Sigmoid colon (tissue), 7 donors: ENCODE measurements around the gene TKFC. TPM values are rescaled to one million over a fixed set of nuclear protein-coding genes. Genes with fewer than 3 reads are reported as not detected.
A peak's percentile ranks its signal among the peaks of the same experiment; 100 is the strongest.
"Not testable (repeated sequence)": the region's sequence is repeated elsewhere in the genome, so short reads cannot be mapped to it uniquely, and the experiment has no call there.

ENCODE experiments used
- DNase-seq: peaks from one replicate; pipeline ENCODE4 v3.0.0-alpha.2; 2019
- H3K27ac ChIP-seq, 4 donors: fragments of 200-600 bp; sonication (generic); one replicate each; pipeline ENCODE4 v1.5.1; 2016 to 2019; ENCODE audit warnings: mild to moderate bottlenecking in 1 of 4
- H3K27me3 ChIP-seq, 3 donors: fragments of 200-600 bp; sonication (generic); one replicate each; pipeline ENCODE4 v1.5.1; 2019; ENCODE audit warnings: mild to moderate bottlenecking in 1 of 3
- H3K36me3 ChIP-seq, 4 donors: fragments of 200-600 bp; sonication (generic); one replicate each; pipeline ENCODE4 v1.5.1; 2016 to 2019
- H3K4me1 ChIP-seq, 4 donors: fragments of 200-600 bp; sonication (generic); one replicate each; pipeline ENCODE4 v1.5.1; 2017 to 2019
- H3K4me3 ChIP-seq, 4 donors: fragments of 200-600 bp; sonication (generic); one replicate each; pipeline ENCODE4 v1.5.1; 2017 to 2019; ENCODE audit warnings: mild to moderate bottlenecking in 2 of 4, moderate library complexity in 1 of 4
- H3K9me3 ChIP-seq, 4 donors: fragments of 200-600 bp in 3 of 4; sonication (generic) in 3 of 4; one replicate each; pipeline versions ENCODE4 v1.5.1 to v1.6.1; 2013 to 2019
- CTCF ChIP-seq, 4 experiments: fragments of 450-650 bp in 3 of 4; fragments of 200-600 bp in 1 of 4; IDR thresholded peaks; one replicate each; pipeline ENCODE4 v1.5.1; 2016 to 2019; ENCODE audit warnings: antibody characterized with exemption in 4 of 4, mild to moderate bottlenecking in 3 of 4, moderate library complexity in 2 of 4
- EP300 ChIP-seq, 4 donors: sonication (generic); formaldehyde crosslinking; IDR thresholded peaks; one replicate each; pipeline ENCODE4 v1.6.1; 2017; ENCODE audit warnings: antibody characterized with exemption in 4 of 4
- POLR2A ChIP-seq, 2 donors: fragments of 450-650 bp; IDR thresholded peaks; one replicate each; pipeline ENCODE4 v1.6.1; 2016; ENCODE audit warnings: antibody characterized with exemption in 2 of 2, mild to moderate bottlenecking in 2 of 2, moderate library complexity in 2 of 2
- POLR2AphosphoS5 ChIP-seq, 4 donors: sonication (generic); formaldehyde crosslinking; IDR thresholded peaks; one replicate each; pipeline ENCODE4 v1.6.1; 2017; ENCODE audit warnings: antibody characterized with exemption in 4 of 4
- WGBS, 2 donors: extraction: QIAGEN DNeasy Blood & Tissue Kit; methylation state at CpG; one replicate each; pipeline ENCODE4 v1.1.7; 2013; 5-methylcytosine and 5-hydroxymethylcytosine counted together
- intact Hi-C: fragments of 100-400 bp; cut with DNase I; formaldehyde crosslinking; loops from one replicate; pipeline ENCODE4 v1.15.1; 2023
- polyA plus RNA-seq, 3 donors: library from polyadenylated mRNA; stranded (reverse); fragments of 200-250 nt; gene quantifications; one replicate each; pipeline ENCODE4 v1.2.3, GENCODE V29; 2013
- total RNA-seq, 4 donors: library from RNA; depleted of rRNA; stranded (reverse); fragments of >200 nt; gene quantifications; one replicate each; pipeline ENCODE4 v1.1.0, GENCODE V29; 2016
- donor health status: healthy with polysubstance abuse.
- donor health status: Bipolar disorder and iron deficiency.
- donor health status: healthy.

TKFC gene
- total and polyA plus RNA-seq, 7 donors: 10.8 to 40.0 (median 12.0) TPM

- Histone ChIP-seq H3K27me3 (no peaks in the 10 kb centered on the region), H3K4me1 (peaks cover 0 to 6% (median 3%) of the 10 kb centered on the region in 4 donors), H3K4me3 (no peak overlapping the region), H3K27ac (no peak overlapping the region), H3K36me3 (peaks cover 0 to 4% (median 0%) of the 10 kb centered on the region in 4 donors), H3K9me3 (no peaks in the 10 kb centered on the region)
- no peak for DNase-seq
- TF ChIP-seq POLR2AphosphoS5 (IDR thresholded peaks at IDR 0.05) (no peak), EP300 (IDR thresholded peaks at IDR 0.05) (no peak)
- intact Hi-C loops: no loop called here
- WGBS, 2 donors: 26 to 79% methylated on average over 9 of the region's 9 CpGs
These were observed 47.9 kb downstream of the TKFC start for GRCh38 chr11:61380884-61381283.

GRCh38 chr11:61383859-61384258 lies 50.8 kb downstream of the TKFC start:
- DNase-seq, H3K4me1 ChIP-seq, intact Hi-C loops, H3K9me3 ChIP-seq, H3K27me3 ChIP-seq, H3K4me3 ChIP-seq, H3K27ac ChIP-seq, H3K36me3 ChIP-seq: not testable (repeated sequence)
- WGBS, 2 donors: 96% methylated on average over 5 of the region's 5 CpGs

GRCh38 chr11:61384271-61385242 lies 51.5 kb downstream of the TKFC start:
- WGBS, 2 donors: 78 to 88% methylated on average over 15 of the region's 15 CpGs
- TF ChIP-seq POLR2A (IDR thresholded peaks at IDR 0.05) (no peak), EP300 (IDR thresholded peaks at IDR 0.05) (no peak), CTCF (IDR thresholded peaks at IDR 0.05) (no peak), POLR2AphosphoS5 (IDR thresholded peaks at IDR 0.05) (no peak)
- no peak overlapping the region for H3K27ac ChIP-seq
- DNase-seq: no peak
- intact Hi-C loops: loop anchor here (1.0 kb wide), 1 partner anchor 47 kb away; no protein-coding TSS in a partner anchor
- no peaks in the 10 kb centered on the region for H3K9me3 ChIP-seq
- peaks cover 0 to 7% (median 3%) of the 10 kb centered on the region in 4 donors for H3K4me1 ChIP-seq
- H3K27me3 ChIP-seq: no peaks in the 10 kb centered on the region
- H3K36me3 ChIP-seq: no peaks in the 10 kb centered on the region
- H3K4me3 ChIP-seq: no peak overlapping the region

GRCh38 chr11:61390161-61390560 lies 57.1 kb downstream of the TKFC start:
- TF ChIP-seq POLR2AphosphoS5 (IDR thresholded peaks at IDR 0.05) (no peak), EP300 (IDR thresholded peaks at IDR 0.05) (no peak), POLR2A (IDR thresholded peaks at IDR 0.05) (no peak)
- no peak for DNase-seq
- H3K4me1 ChIP-seq: peaks cover 0 to 23% (median 19%) of the 10 kb centered on the region in 4 donors
- no peak overlapping the region for H3K27ac ChIP-seq
- intact Hi-C loops: no loop called here
- H3K36me3 ChIP-seq: peaks cover 0 to 13% (median 3%) of the 10 kb centered on the region in 4 donors
- H3K4me3 ChIP-seq: no peak overlapping the region
- H3K9me3 ChIP-seq: no peaks in the 10 kb centered on the region
- H3K27me3 ChIP-seq: no peaks in the 10 kb centered on the region
- WGBS, 2 donors: 74 to 94% methylated on average over 1 of the region's 1 CpG

- TF ChIP-seq CTCF (IDR thresholded peaks at IDR 0.05) (no peak), POLR2AphosphoS5 (IDR thresholded peaks at IDR 0.05) (no peak), EP300 (IDR thresholded peaks at IDR 0.05) (no peak), POLR2A (IDR thresholded peaks at IDR 0.05) (no peak)
- WGBS, 2 donors: 2% methylated on average over 15 of the region's 15 CpGs
- Histone ChIP-seq H3K27ac (peak overlapping the region; percentile 76 to 84 (median 82)), H3K9me3 (no peaks in the 10 kb centered on the region), H3K4me1 (peaks cover 0 to 16% (median 16%) of the 10 kb centered on the region in 4 donors), H3K27me3 (no peaks in the 10 kb centered on the region), H3K36me3 (peaks cover 0 to 37% (median 9%) of the 10 kb centered on the region in 4 donors), H3K4me3 (peak overlapping the region; percentile 66 to 87 (median 82))
- intact Hi-C loops: no loop called here
- DNase-seq: no peak
These were observed 60.1 kb downstream of the TKFC start for GRCh38 chr11:61392981-61393595.

Other genes starting within 250 kb of the TKFC start
- gene CD5, start 230.7 kb upstream of the TKFC start, total RNA-seq: under 1 TPM in 2 of 4 donors, not detected in 2; 0.54 to 0.55 TPM
- gene CD5, start 230.7 kb upstream of the TKFC start, polyA plus RNA-seq: 10 to 100 TPM in 1 of 3 donors, under 1 TPM in 2; 0.23 to 12.3 (median 0.60) TPM
- 10 to 100 TPM in 3 of 4 donors, 1 to 10 TPM in 1; 8.6 to 25.4 (median 18.5) TPM for gene VPS37C, start 171.8 kb upstream of the TKFC start, total RNA-seq
- 10 to 100 TPM; 16.9 to 19.3 (median 18.6) TPM for gene VPS37C, start 171.8 kb upstream of the TKFC start, polyA plus RNA-seq
- gene PGA3, start 129.7 kb upstream of the TKFC start, total RNA-seq: 1 to 10 TPM in 1 of 4 donors, under 1 TPM in 1, not detected in 2; 0.33 to 2.5 TPM
- 10 to 100 TPM in 2 of 3 donors, under 1 TPM in 1; 0.06 to 25.2 (median 14.3) TPM for gene PGA3, start 129.7 kb upstream of the TKFC start, polyA plus RNA-seq
- 1 to 10 TPM in 2 of 4 donors, not detected in 2; 2.5 to 4.3 TPM for gene PGA4, start 110.9 kb upstream of the TKFC start, total RNA-seq
- 10 to 100 TPM in 1 of 3 donors, 1 to 10 TPM in 1, under 1 TPM in 1; 0.26 to 27.6 (median 5.3) TPM for gene PGA4, start 110.9 kb upstream of the TKFC start, polyA plus RNA-seq
- 1 to 10 TPM in 1 of 4 donors, not detected in 3; 2.1 TPM for gene PGA5, start 92.1 kb upstream of the TKFC start, total RNA-seq
- 1 to 10 TPM in 2 of 3 donors, not detected in 1; 1.2 to 1.8 TPM for gene PGA5, start 92.1 kb upstream of the TKFC start, polyA plus RNA-seq
- gene VWCE, start 37.9 kb upstream of the TKFC start, total RNA-seq: 1 to 10 TPM in 2 of 4 donors, under 1 TPM in 2; 0.49 to 5.5 (median 0.81) TPM
- gene VWCE, start 37.9 kb upstream of the TKFC start, polyA plus RNA-seq: under 1 TPM in 1 of 3 donors, not detected in 2; 0.61 TPM
- gene DDB1, start 123 bp upstream of the TKFC start, total RNA-seq: 100 to 1,000 TPM; 101 to 108 (median 105) TPM
- 100 to 1,000 TPM in 1 of 3 donors, 10 to 100 TPM in 2; 68.2 to 120 (median 75.1) TPM for gene DDB1, start 123 bp upstream of the TKFC start, polyA plus RNA-seq
- 10 to 100 TPM; 17.3 to 39.6 (median 30.5) TPM for gene CYB561A3, start 28.7 kb downstream of the TKFC start, total RNA-seq
- 10 to 100 TPM; 35.1 to 66.2 (median 39.6) TPM for gene CYB561A3, start 28.7 kb downstream of the TKFC start, polyA plus RNA-seq
- 10 to 100 TPM; 13.5 to 33.8 (median 21.0) TPM for gene TMEM138, start 29.1 kb downstream of the TKFC start, total RNA-seq
- gene TMEM138, start 29.1 kb downstream of the TKFC start, polyA plus RNA-seq: 10 to 100 TPM; 12.6 to 39.9 (median 19.4) TPM
- 10 to 100 TPM in 3 of 4 donors, 1 to 10 TPM in 1; 6.9 to 17.6 (median 12.0) TPM for gene TMEM216, start 59.4 kb downstream of the TKFC start, total RNA-seq
- 10 to 100 TPM; 12.5 to 14.4 (median 14.1) TPM for gene TMEM216, start 59.4 kb downstream of the TKFC start, polyA plus RNA-seq
- gene CPSF7, start 96.7 kb downstream of the TKFC start, total RNA-seq: 10 to 100 TPM; 38.2 to 45.4 (median 42.0) TPM
- gene CPSF7, start 96.7 kb downstream of the TKFC start, polyA plus RNA-seq: 10 to 100 TPM; 18.0 to 48.4 (median 19.0) TPM
- 10 to 100 TPM; 27.3 to 97.3 (median 61.2) TPM for gene SDHAF2, start 96.9 kb downstream of the TKFC start, total RNA-seq
- 10 to 100 TPM; 45.7 to 62.5 (median 61.7) TPM for gene SDHAF2, start 96.9 kb downstream of the TKFC start, polyA plus RNA-seq
- 1 to 10 TPM in 2 of 4 donors, under 1 TPM in 2; 0.71 to 4.4 (median 1.3) TPM for gene LRRC10B, start 175.5 kb downstream of the TKFC start, total RNA-seq
- gene LRRC10B, start 175.5 kb downstream of the TKFC start, polyA plus RNA-seq: 1 to 10 TPM in 1 of 3 donors, not detected in 2; 1.1 TPM
- gene SYT7, start 247.8 kb downstream of the TKFC start, total RNA-seq: 1 to 10 TPM in 3 of 4 donors, under 1 TPM in 1; 0.66 to 3.6 (median 1.6) TPM
- 1 to 10 TPM; 4.2 to 8.4 (median 6.6) TPM for gene SYT7, start 247.8 kb downstream of the TKFC start, polyA plus RNA-seq